ENCODE data around the gene KIF3B. TPM values are rescaled to one million over a fixed set of nuclear protein-coding genes. Genes with fewer than 3 reads are reported as not detected.
"Not testable (repeated sequence)": the region's sequence is repeated elsewhere in the genome, so short reads cannot be mapped to it uniquely, and the experiment has no call there.

KIF3B gene
- total RNA-seq, 1 donor from 2014 or later: 29.0 TPM

- DNase-seq (no peak), ATAC-seq (no peak)
- Histone ChIP-seq H3K4me1 (no peaks in the 10 kb centered on the region), H3K27ac (no peak overlapping the region), H3K27me3 (no peaks in the 10 kb centered on the region), H3K4me3 (no peak overlapping the region), H3K9me3 (no peaks in the 10 kb centered on the region), H3K36me3 (no peaks in the 10 kb centered on the region)
- TF ChIP-seq, protein P1, sequence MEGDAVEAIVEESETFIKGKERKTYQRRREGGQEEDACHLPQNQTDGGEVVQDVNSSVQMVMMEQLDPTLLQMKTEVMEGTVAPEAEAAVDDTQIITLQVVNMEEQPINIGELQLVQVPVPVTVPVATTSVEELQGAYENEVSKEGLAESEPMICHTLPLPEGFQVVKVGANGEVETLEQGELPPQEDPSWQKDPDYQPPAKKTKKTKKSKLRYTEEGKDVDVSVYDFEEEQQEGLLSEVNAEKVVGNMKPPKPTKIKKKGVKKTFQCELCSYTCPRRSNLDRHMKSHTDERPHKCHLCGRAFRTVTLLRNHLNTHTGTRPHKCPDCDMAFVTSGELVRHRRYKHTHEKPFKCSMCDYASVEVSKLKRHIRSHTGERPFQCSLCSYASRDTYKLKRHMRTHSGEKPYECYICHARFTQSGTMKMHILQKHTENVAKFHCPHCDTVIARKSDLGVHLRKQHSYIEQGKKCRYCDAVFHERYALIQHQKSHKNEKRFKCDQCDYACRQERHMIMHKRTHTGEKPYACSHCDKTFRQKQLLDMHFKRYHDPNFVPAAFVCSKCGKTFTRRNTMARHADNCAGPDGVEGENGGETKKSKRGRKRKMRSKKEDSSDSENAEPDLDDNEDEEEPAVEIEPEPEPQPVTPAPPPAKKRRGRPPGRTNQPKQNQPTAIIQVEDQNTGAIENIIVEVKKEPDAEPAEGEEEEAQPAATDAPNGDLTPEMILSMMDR (IDR thresholded peaks at IDR 0.05): no peak
- intact Hi-C loops (cut with DNase I): no loop called here
These were observed 35.6 kb upstream of the KIF3B start for GRCh38 chr20:32241807-32242206.

GRCh38 chr20:32244150-32244823 is 33.2 kb upstream of the KIF3B start:
- no peaks in the 10 kb centered on the region for H3K9me3 ChIP-seq
- no peak overlapping the region for H3K27ac ChIP-seq
- H3K4me1 ChIP-seq: no peaks in the 10 kb centered on the region
- no peaks in the 10 kb centered on the region for H3K36me3 ChIP-seq
- H3K4me3 ChIP-seq: no peak overlapping the region
- DNase-seq (no peak), ATAC-seq (no peak)
- H3K27me3 ChIP-seq: no peaks in the 10 kb centered on the region
- TF ChIP-seq, protein P1 (IDR thresholded peaks at IDR 0.05): no peak
- intact Hi-C loops (cut with DNase I): no loop called here

DNA sequence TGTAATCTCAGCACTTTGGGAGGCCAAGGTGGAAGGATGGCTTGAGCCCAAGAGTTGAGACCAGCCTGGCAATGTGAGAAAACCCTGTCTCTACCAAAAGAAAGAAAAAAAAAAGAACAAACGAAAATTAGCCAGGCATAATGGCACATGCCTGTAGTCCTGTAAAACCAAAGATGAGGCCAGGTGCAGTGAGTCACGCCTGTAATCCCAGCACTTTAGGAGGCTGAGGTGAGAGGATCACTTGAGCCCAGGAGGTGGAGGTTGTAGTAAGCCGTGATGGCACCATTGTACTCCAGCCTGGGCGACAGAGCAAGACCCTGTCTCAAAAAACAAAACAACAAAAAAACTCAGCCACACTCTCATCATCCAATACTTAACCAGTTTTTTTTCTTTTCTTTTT is 32.5 kb upstream of the KIF3B start:
- no peaks in the 10 kb centered on the region for H3K9me3 ChIP-seq
- no peak for ATAC-seq
- H3K27ac ChIP-seq: no peak overlapping the region
- H3K4me3 ChIP-seq: no peak overlapping the region
- intact Hi-C loops (cut with DNase I): no loop called here
- no peaks in the 10 kb centered on the region for H3K4me1 ChIP-seq
- no peaks in the 10 kb centered on the region for H3K27me3 ChIP-seq
- TF ChIP-seq, protein P1 (IDR thresholded peaks at IDR 0.05): no peak
- H3K36me3 ChIP-seq: no peaks in the 10 kb centered on the region
- no peak for DNase-seq

- H3K27ac ChIP-seq; H3K9me3 ChIP-seq; H3K36me3 ChIP-seq; DNase-seq; H3K4me3 ChIP-seq; H3K4me1 ChIP-seq; ATAC-seq; H3K27me3 ChIP-seq; intact Hi-C loops (cut with DNase I): not testable (repeated sequence)
These were observed 31.2 kb upstream of the KIF3B start for GRCh38 chr20:32246208-32246607.

GRCh38 chr20:32248043-32248442 is 29.4 kb upstream of the KIF3B start:
- DNase-seq (no peak), ATAC-seq (no peak)
- intact Hi-C loops (cut with DNase I): no loop called here
- H3K27me3 ChIP-seq: no peaks in the 10 kb centered on the region
- H3K4me3 ChIP-seq: no peak overlapping the region
- no peaks in the 10 kb centered on the region for H3K4me1 ChIP-seq
- no peaks in the 10 kb centered on the region for H3K9me3 ChIP-seq
- TF ChIP-seq, protein P1 (IDR thresholded peaks at IDR 0.05): no peak
- H3K27ac ChIP-seq: no peak overlapping the region
- H3K36me3 ChIP-seq: no peaks in the 10 kb centered on the region

GRCh38 chr20:32249030-32249738 is 28.3 kb upstream of the KIF3B start:
- no peaks in the 10 kb centered on the region for H3K4me1 ChIP-seq
- H3K27ac ChIP-seq: no peak overlapping the region
- H3K9me3 ChIP-seq: no peaks in the 10 kb centered on the region
- DNase-seq (no peak), ATAC-seq (no peak)
- no peaks in the 10 kb centered on the region for H3K36me3 ChIP-seq
- intact Hi-C loops (cut with DNase I): no loop called here
- TF ChIP-seq, protein P1 (IDR thresholded peaks at IDR 0.05): no peak
- H3K4me3 ChIP-seq: no peak overlapping the region
- H3K27me3 ChIP-seq: no peaks in the 10 kb centered on the region

All from upper lobe of right lung (tissue), 1 donor.